GM18499 (cell line): ENCODE data around the gene FKBP7.
A peak's percentile ranks its signal among the peaks of the same experiment; 100 is the strongest.
"Not testable (repeated sequence)": the region's sequence is repeated elsewhere in the genome, so short reads cannot be mapped to it uniquely, and the experiment has no call there.

Source experiments
- ATAC-seq: cut with Tn5 transposase; IDR thresholded peaks from one replicate; pipeline ENCODE4 v1.9.1; 2021; ENCODE audit warnings: moderate number of reproducible peaks; ENCODE audit not compliant: insufficient read depth, unreplicated experiment

The FKBP7 gene, protein sequence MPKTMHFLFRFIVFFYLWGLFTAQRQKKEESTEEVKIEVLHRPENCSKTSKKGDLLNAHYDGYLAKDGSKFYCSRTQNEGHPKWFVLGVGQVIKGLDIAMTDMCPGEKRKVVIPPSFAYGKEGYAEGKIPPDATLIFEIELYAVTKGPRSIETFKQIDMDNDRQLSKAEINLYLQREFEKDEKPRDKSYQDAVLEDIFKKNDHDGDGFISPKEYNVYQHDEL

GRCh38 chr2:178478439-178479274 is at the start of gene FKBP7:
TSS of gene FKBP7 (minus strand) at chr2:178478600. CDS start at chr2:178478499, 101 bp downstream.
- ATAC-seq, result no peak

GRCh38 chr2:178527592-178527991 is 49.2 kb upstream of the FKBP7 start:
- no peak for ATAC-seq

GRCh38 chr2:178526256-178526655 is 47.9 kb upstream of the FKBP7 start:
- ATAC-seq, result no peak

DNA sequence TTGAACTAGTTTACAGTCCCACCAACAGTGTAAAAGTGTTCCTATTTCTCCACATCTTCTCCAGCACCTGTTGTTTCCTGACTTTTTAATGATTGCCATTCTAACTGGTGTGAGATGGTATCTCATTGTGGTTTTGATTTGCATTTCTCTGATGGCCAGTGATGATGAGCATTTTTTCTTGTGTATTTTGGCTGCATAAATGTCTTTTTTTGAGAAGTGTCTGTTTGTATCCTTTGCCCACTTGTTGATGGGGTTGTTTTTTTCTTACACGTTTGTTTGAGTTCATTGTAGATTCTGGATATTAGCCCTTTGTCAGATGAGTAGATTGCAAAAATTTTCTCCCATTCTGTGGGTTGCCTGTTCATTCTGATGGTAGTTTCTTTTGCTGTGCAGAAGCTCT is 47.1 kb upstream of the FKBP7 start:
- not testable (repeated sequence) for ATAC-seq

- not testable (repeated sequence) for ATAC-seq
Measured at GRCh38 chr2:178525010-178525409, 46.6 kb upstream of the FKBP7 start.

DNA sequence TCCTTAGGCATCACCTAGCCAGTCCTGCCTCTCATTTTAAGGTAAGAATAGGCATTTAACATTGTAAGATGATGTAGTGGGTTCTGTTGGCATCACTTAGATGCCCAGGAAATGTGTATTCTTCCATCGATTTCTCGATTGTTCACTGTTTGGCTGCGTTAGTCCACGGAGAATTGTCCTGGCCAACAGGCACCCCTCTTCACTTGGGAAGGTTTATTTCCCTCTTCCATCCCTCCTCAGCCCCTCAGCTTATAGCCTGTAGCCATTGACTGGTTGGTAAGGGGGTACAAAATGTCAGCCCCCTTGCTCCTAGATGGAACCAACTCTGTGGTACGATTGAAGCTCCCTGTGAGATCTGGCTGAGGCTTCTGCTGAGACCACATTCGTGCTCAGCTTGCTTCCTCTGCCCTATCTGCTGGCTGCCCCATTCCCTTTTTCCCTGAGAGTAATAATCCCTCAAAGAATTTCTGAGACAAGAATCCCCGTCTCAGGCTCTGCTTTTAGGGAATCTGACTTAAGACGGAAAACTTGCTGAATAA is 45.3 kb upstream of the FKBP7 start:
- no peak for ATAC-seq

GRCh38 chr2:178522950-178523595 is 44.7 kb upstream of the FKBP7 start:
- peak; percentile 82 for ATAC-seq

- ATAC-seq, result no peak
Measured at GRCh38 chr2:178521304-178522150, 43.1 kb upstream of the FKBP7 start.

- no peak for ATAC-seq
Measured at GRCh38 chr2:178517496-178517895, 39.1 kb upstream of the FKBP7 start.

DNA sequence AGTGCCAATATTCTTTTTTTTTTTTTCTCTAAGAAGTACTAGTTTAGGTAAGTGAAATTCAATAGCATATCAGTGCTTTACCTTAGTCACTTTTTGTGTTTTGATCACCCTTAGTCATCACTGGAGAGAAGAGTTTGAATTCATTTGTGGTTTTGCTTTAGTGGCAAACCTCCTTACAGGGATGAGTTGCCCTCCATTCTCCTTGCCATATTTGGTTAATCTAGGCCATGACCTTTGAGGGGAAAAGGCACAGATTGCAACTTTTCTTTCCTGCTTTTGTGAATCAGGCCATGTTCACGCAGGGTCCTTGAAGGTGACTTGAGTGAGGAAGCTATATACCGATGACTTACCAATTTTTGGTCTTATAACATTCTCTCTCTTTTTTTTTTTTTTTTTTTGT is 36.3 kb upstream of the FKBP7 start:
- no peak for ATAC-seq

DNA sequence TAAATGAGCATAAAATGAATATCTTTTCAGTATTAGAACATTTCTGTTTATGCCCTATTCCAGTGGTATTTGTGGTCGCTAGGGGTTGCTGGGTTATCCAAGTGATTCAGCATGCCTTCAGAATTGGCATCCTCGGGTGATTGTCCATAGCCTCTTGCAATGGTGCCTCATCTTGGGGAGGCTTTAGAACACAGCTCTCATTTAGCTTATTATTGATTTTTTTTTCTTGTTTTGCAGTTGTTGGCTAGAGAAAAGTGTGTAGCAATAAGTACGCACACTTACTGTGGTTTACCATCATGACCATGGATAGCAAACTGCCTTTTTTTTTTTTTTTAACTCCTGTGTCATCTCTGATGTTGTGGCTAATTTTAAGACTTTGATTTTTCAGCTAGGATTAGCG is 35.5 kb upstream of the FKBP7 start:
- ATAC-seq, result no peak

GRCh38 chr2:178512484-178512883 is 34.1 kb upstream of the FKBP7 start:
- no peak for ATAC-seq

DNA sequence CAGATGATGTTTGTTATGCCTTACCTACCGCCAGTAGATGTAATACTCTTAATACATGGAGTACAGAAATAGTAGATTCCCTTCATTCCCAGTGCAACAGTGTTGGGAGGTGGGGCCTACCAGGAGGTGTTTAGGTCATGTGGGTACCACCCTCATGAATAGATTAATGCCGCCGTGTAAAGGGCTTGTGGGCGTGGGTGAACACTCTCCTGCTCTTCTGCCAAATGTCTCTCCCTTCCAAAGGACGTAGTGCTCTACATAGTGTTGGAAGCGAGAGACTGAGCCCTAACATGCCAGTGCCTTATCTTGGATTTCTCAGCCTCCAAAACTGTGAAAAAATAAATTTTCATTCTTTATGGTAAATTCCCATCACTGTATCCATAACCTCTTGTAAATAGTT is 32.0 kb upstream of the FKBP7 start:
- ATAC-seq, result no peak

DNA sequence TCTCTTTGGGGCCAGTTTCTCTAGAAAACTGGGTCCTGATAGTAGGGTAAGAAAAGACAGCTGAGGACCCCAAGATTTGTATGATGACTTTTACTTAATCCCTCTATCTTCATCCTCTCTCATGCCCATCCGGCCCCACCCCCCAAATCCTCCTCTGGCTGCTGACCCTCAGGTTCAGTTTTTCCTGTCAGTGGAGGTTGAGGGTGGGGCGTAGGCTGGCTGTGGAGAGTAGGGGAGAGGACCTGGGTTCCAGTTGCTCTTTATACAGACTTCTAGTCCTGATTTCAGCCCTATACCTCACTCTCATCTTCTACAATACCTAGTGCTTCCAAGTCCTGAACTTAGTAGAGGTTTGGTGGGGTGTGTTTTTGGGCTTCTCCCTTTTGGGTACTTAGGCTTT is 30.2 kb upstream of the FKBP7 start:
- ATAC-seq, result no peak

- ATAC-seq, result no peak
Measured at GRCh38 chr2:178506949-178507348, 28.5 kb upstream of the FKBP7 start.

- no peak for ATAC-seq
Measured at GRCh38 chr2:178506524-178506923, 28.1 kb upstream of the FKBP7 start.

DNA sequence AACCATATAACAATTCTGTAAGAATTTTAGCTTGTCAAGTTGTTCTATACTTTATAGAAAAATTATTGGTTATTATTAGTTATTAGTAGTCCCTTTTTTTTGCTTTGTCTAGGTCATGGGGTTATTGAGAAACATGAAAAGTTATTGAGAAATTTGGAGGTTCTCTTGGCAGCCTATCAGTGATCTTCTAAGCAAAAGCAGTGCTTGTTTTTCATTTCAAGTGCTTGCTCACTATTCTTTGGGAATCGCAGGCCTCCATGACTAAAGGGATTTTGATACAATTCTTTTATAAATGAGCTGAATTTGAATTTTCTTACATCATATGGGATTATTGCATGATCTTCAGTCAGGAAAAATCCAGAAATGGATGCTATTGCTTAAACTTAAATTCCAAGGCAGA is 27.7 kb upstream of the FKBP7 start:
- ATAC-seq, result no peak

- ATAC-seq, result no peak
Measured at GRCh38 chr2:178502751-178503150, 24.4 kb upstream of the FKBP7 start.

GRCh38 chr2:178499640-178500039 is 21.2 kb upstream of the FKBP7 start:
- no peak for ATAC-seq

DNA sequence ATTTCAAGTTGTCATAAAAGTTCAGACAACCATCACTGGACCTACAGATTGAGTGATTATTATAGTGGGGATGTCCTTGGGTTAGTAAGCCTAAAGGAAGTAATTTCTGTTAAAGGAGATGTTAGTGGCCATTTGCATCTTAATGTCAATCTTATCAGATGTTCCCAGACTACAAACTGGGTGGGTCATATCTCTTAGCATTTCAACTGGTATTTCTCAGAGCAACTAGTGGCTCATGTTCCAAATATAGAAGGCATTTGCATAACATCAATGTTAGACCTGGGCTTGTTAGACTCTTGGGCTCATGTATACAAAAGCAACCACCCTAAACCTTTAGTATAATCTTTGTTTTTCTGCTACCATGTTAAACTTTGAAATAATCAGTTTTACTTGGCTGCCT is 19.7 kb upstream of the FKBP7 start:
- ATAC-seq, result peak; percentile 63
